C4-2B (cell line): ENCODE results near the gene CD14.

ENCODE experiments used
- ZFX ChIP-seq: fragments of 450-650 bp; IDR thresholded peaks from 2 replicates; pipeline ENCODE4 v1.6.1; 2017
- TF ChIP-seq, protein P1 (sequence below): fragments of 450-650 bp; conservative IDR thresholded peaks from 2 replicates; pipeline ENCODE4 v1.5.1; 2017; ENCODE audit warnings: mild to moderate bottlenecking

DNA sequence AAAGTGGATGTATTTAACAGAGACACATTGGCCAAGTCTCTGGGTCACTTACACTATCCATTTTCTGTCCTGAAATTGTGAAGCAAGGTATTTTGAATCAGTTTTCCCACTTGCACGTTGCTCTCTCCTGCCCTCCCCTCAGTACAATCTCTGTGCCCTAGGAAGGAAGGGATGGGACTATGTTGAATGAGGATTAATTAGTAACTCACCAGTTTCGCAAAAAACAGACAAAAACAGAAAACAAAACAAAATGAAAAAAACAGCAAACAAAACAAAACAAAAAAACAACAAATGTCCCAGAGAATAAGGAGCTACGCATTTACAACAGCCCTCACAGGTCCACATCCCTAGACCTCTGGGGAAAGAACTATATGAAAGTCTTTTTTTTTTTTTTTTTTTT, 1.1 kb upstream of the CD14 start:
- TF ChIP-seq, protein P1, sequence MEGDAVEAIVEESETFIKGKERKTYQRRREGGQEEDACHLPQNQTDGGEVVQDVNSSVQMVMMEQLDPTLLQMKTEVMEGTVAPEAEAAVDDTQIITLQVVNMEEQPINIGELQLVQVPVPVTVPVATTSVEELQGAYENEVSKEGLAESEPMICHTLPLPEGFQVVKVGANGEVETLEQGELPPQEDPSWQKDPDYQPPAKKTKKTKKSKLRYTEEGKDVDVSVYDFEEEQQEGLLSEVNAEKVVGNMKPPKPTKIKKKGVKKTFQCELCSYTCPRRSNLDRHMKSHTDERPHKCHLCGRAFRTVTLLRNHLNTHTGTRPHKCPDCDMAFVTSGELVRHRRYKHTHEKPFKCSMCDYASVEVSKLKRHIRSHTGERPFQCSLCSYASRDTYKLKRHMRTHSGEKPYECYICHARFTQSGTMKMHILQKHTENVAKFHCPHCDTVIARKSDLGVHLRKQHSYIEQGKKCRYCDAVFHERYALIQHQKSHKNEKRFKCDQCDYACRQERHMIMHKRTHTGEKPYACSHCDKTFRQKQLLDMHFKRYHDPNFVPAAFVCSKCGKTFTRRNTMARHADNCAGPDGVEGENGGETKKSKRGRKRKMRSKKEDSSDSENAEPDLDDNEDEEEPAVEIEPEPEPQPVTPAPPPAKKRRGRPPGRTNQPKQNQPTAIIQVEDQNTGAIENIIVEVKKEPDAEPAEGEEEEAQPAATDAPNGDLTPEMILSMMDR = no peak
- no peak for TF ChIP-seq ZFX
